ENCODE data around the gene TSPOAP1. TPM values are rescaled to one million over a fixed set of nuclear protein-coding genes. Genes with fewer than 3 reads are reported as not detected.

The TSPOAP1 gene
- total RNA-seq, 4 donors from 2014 or later = 2.9 to 16.0 (median 3.3) TPM

DNA sequence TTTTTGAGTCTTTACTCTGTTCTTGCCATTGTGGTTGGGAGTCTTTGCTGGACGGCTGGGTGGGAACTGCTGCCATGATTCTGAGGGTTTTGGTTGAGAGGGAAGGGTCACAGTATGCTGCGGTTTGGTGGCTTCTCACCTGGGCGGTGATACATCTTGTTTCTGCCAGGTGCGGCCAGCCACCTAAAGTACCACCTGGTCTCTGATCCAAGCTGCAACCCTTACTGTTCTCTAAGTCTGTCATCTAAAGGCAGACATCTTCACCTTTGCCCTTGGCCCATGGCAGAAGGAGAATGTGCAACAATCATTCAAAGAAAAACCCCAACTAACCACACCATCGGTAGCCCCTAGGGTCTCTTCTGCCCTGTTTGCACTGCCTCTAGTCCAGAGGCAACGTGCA, 28.3 kb downstream of the TSPOAP1 start:
- H3K4me3 ChIP-seq = no peak overlapping the region
- peaks cover 0 to 3% (median 0%) of the 10 kb centered on the region in 4 donors for H3K27me3 ChIP-seq
- DNase-seq = no peak
- H3K27ac ChIP-seq = no peak overlapping the region
- H3K9me3 ChIP-seq = no peaks in the 10 kb centered on the region
- intact Hi-C loops (cut with DNase I) = no loop called here
- no peaks in the 10 kb centered on the region for H3K36me3 ChIP-seq
- H3K4me1 ChIP-seq = no peaks in the 10 kb centered on the region
- 72 to 90% methylated on average over 5 to 6 of the region's 6 CpGs for WGBS, 2 donors
- no peak for TF ChIP-seq CTCF (IDR thresholded peaks at IDR 0.05)
- TF ChIP-seq POLR2A (IDR thresholded peaks at IDR 0.05) = no peak

DNA sequence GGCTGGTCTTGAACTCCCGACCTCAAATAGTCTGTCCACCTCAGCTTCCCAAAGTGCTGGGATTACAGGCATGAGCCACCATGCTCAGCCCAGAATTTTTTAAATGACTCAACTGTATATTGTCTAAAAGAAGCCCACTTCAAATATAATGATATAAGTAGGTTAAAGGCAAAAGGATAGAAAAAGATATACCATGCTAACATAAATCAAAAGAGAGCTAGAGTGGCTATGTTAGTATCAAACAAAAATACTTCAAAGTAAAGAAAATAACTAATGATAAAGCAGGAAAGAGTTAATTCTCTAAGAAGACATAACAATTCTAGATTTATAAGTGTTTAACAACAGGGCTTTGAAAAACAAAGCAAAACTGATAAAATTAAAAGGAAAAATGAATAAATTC, 34.6 kb downstream of the TSPOAP1 start:
- Histone ChIP-seq H3K36me3 (no peaks in the 10 kb centered on the region), H3K9me3 (no peaks in the 10 kb centered on the region), H3K4me3 (no peak overlapping the region), H3K27me3 (peaks cover 0 to 32% (median 2%) of the 10 kb centered on the region in 4 donors), H3K27ac (no peak overlapping the region), H3K4me1 (no peaks in the 10 kb centered on the region)
- DNase-seq = no peak
- WGBS, 2 donors = 75 to 100% methylated on average over 1 of the region's 1 CpG
- intact Hi-C loops (cut with DNase I) = no loop called here
- no peak for TF ChIP-seq POLR2A (IDR thresholded peaks at IDR 0.05)
- no peak for TF ChIP-seq CTCF (IDR thresholded peaks at IDR 0.05)

GRCh38 chr17:58291246-58291645, 37.3 kb downstream of the TSPOAP1 start:
- Histone ChIP-seq H3K9me3 (no peaks in the 10 kb centered on the region), H3K36me3 (no peaks in the 10 kb centered on the region), H3K27ac (no peak overlapping the region), H3K27me3 (peaks cover 0 to 50% (median 2%) of the 10 kb centered on the region in 4 donors), H3K4me1 (no peaks in the 10 kb centered on the region), H3K4me3 (no peak overlapping the region)
- intact Hi-C loops (cut with DNase I) = no loop called here
- TF ChIP-seq POLR2A (IDR thresholded peaks at IDR 0.05) = no peak
- no peak for TF ChIP-seq CTCF (IDR thresholded peaks at IDR 0.05)
- WGBS, 2 donors = 64 to 68% methylated on average over 5 of the region's 5 CpGs
- DNase-seq = no peak

DNA sequence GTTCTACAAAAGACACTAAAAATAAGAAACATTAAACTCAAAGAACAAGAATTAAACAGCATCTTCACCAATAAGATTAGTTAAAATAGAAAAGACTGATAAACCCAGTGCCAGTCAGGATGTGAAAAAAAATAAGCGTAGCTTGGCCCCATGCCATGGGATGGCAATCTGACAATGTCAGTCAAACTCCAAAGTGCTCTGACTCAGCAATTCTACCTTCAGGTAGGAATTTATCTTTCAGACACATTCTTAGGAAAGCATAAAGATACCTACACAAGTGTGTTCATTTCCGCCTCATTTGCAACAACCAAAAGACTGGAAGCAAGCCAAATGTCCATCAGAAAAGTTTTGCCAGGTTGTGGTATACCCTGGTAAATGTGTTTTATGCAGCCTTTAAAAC, 38.7 kb downstream of the TSPOAP1 start:
- no peak for DNase-seq
- H3K27me3 ChIP-seq = peaks cover 0 to 53% (median 2%) of the 10 kb centered on the region in 4 donors
- TF ChIP-seq CTCF (IDR thresholded peaks at IDR 0.05) = no peak
- TF ChIP-seq POLR2A (IDR thresholded peaks at IDR 0.05) = no peak

DNA sequence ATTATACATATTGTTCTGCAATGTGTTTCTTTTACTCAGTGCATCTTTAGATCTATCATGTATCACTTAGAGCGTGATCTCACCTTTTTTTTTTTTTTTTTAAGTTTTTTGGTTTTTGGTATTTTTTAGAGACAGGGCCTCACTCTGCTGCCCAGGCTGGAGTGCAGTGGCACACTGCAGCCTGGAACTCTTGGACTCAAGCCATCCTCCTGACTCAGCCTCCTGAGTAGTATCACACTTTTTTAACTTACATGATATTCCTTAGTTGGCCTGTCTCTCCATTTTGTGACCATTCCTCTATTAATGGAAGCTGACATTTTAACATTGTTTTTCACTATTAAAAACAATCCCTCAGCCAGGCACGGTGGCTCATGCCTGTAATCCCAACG, 43.2 kb downstream of the TSPOAP1 start:
- intact Hi-C loops (cut with DNase I) = no loop called here
- TF ChIP-seq POLR2A (IDR thresholded peaks at IDR 0.05) (no peak), CTCF (IDR thresholded peaks at IDR 0.05) (no peak)
- H3K27me3 ChIP-seq = peaks cover 0 to 60% (median 2%) of the 10 kb centered on the region in 4 donors

More for the DNA sequence above, 38.7 kb downstream of the TSPOAP1 start:
- Histone ChIP-seq H3K27ac (no peak overlapping the region), H3K4me1 (no peaks in the 10 kb centered on the region), H3K4me3 (no peak overlapping the region), H3K36me3 (no peaks in the 10 kb centered on the region), H3K9me3 (no peaks in the 10 kb centered on the region)
- intact Hi-C loops (cut with DNase I) = no loop called here
- WGBS, 2 donors = 24 to 40% methylated on average over 2 of the region's 2 CpGs

More for the DNA sequence above, 43.2 kb downstream of the TSPOAP1 start:
- Histone ChIP-seq H3K36me3 (no peaks in the 10 kb centered on the region), H3K4me3 (no peak overlapping the region), H3K4me1 (no peaks in the 10 kb centered on the region), H3K27ac (no peak overlapping the region), H3K9me3 (no peaks in the 10 kb centered on the region)
- WGBS, 2 donors = 84 to 85% methylated on average over 3 of the region's 3 CpGs
- DNase-seq = no peak
